CD4-positive, alpha-beta T cell treated with Interleukin-17A for 1 hour (primary cell): ENCODE results near the gene SPACA4.
A peak's percentile ranks its signal among the peaks of the same experiment; 100 is the strongest.
"Not testable (repeated sequence)": the region's sequence is repeated elsewhere in the genome, so short reads cannot be mapped to it uniquely, and the experiment has no call there.

Source experiments
- DNase-seq: peaks from one replicate; pipeline ENCODE4 v3.0.0-alpha.2; 2020

SPACA4 gene, protein sequence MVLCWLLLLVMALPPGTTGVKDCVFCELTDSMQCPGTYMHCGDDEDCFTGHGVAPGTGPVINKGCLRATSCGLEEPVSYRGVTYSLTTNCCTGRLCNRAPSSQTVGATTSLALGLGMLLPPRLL

DNA sequence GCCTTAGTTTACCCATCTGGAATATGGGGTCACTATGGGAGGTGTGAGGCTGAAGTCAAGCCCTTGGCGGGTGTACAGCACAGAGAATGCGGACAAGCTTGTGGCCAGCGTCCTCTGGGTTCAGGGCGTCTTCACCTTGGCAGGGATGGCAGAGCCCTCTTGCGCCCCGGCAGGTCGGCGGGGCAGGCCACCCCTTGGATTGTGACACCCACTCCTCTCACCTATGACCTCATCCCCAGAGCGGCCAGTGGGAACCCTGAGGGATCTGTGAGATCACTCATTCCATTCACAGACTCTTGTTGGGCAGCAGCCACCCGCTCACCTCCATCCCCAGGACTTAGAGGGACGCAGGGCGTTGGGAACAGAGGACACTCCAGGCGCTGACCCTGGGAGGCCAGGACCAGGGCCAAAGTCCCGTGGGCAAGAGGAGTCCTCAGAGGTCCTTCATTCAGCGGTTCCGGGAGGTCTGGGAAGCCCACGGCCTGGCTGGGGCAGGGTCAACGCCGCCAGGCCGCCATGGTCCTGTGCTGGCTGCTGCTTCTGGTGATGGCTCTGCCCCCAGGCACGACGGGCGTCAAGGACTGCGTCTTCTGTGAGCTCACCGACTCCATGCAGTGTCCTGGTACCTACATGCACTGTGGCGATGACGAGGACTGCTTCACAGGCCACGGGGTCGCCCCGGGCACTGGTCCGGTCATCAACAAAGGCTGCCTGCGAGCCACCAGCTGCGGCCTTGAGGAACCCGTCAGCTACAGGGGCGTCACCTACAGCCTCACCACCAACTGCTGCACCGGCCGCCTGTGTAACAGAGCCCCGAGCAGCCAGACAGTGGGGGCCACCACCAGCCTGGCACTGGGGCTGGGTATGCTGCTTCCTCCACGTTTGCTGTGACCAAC lies at the start of gene SPACA4:
SPACA4 (plus strand) TSS at position 280 of the 896 bp plus-strand sequence; CDS start at position 517, 237 bp downstream.
- no peak for DNase-seq

DNA sequence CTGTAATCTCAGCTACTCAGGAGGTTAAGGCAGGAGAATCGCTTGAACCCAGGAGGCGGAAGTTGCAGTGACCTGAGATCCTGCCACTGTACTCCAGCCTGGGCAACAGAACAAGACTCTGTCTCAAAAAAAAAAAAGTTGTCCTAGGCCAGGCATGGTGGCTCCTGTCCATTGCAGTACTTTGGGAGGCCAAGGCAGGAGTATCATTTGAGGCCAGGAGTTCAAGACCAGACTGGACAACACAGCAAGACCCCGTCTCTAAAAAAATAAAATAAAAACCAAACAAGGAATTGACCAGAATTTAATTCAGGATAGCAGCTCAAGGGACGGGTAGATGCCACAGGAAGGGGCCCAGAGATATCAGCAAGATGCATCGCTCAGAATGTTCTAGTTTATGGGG lies 49.7 kb upstream of the SPACA4 start:
- no peak for DNase-seq

DNA sequence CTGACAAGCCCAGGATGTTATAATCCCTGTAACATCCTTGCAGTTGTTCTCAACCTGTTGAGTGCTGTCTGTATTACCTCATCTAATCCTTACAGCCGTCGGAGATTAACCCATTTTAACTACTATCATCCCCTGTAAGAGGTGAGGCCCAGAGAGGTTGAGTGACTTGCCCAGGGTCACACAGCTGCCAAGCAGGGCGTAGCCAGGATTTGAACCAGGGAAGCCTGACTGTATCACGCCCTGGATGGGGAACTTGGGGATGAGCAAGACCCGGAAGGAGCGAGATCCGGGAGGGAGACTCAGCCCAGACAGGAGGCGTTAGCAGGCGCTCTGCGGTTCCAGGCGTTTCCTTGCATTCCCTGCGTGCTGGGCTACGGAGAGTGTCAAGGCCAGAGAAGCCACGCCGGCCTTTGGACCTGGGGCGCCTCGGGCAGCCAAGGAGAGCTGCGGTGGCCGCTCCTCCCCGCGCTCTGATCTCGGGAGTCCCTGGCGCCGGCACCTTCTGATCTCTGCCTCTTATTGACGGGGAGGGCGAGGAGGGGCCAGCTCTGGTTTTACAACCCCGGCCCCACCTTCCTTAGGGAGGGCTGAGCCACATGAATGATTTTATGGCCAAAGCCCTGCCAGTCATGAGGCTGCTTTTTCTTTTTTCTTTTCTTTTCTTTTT lies 48.4 kb upstream of the SPACA4 start:
- DNase-seq, result no peak

DNA sequence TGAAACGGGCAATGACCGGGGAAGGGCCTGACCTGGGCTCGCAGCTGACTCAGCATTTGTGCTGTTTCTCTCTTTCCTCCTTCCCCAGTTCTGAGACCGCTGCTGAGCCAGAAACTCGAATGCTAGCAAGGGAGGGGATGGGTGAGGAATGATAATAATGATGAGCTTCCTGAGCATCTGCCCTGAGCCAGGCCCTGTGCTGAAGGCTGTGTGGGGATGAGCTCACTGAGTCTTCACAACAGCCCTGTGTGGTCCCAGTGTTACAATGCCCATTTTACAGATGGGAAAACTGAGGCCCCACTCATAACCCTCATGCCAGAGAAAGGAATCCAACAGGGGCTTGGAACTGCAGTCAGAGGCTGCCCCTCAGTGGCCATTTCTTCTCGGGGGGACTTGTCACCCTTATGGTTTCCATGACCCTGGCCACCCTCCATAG lies 46.4 kb upstream of the SPACA4 start:
- peak; percentile 19 for DNase-seq

DNA sequence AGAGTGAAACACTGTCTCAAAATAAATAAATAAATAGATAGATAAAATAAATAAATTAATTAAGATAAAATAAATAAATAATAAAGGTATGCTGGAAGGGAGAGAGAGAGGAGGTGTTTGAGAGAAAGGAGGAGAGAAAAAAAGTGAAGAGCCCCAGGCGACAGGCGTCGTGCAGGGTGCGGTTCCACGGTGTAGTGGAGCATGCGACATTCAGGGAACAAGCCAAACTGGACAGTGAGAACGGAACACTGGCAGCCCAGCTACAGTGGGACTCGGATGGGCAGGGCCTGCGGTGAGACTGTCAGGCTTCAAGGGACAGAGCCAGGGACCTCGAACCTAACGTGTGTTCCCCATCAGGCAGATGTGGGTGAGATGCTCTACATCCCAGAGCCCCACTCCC lies 45.1 kb upstream of the SPACA4 start:
- DNase-seq, result no peak

DNA sequence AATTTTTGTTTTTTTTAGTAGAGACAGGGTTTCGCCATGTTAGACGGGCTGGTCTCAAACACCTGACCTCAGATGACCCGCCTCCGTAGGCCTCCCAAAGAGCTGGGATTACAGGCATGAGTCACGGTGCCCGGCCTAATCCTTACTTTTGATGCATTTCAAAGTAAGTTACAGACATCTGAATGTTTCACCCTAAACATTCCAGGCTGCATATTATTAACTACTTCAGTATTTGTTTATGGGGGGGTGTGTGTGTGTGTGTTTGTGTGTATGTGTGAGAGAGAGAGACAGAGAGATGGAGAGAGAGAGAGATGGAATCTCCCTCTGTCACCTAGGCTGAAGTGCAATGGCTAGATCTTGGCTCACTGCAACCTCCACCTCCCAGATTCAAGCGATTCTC lies 41.5 kb upstream of the SPACA4 start:
- no peak for DNase-seq

DNA sequence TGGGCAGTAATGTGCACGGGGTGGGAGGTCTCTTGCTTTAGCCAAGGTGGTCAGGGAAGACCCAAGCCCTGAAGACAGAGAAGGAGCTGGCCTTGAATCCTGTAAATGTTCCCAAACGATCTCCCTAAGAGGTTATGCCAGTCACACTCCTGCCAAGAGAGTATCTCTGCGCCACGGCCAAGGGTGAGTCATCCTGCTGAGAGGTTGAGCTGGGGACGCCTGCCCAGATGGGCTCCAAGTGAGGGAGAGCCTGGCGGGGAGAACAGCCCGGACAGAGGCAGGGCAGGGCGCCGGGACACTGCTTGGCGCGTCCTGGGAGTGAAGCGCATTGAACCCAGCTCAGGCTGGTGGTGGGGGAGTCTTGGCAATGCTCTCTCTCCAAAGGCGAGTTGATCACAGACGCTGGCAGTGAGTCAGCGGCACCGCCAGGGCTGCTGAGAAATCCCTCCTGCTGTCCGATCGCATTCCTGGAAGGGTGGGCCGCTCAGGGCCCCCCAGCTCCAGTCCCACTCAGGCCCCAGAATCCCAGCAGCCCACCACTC lies 38.1 kb upstream of the SPACA4 start:
- DNase-seq, result no peak

DNA sequence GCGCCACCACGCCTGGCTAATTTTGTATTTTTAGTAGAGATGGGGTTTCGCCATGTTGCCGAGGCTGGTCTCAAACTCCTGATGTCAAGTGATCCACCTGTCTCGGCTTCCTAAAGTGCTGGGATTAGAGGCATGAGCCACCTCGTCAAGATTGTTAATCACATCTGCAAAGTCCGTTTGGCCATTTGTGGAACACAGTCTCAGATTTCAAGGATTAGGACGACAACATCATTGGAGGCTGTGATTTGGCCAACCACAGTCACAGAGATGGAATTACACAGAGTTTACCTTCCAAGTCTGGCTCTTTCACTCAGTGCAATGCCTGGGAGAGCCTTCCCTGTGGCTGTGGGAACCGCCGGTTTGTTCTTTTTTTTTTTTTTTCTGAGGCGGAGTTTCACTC lies 36.7 kb upstream of the SPACA4 start:
- no peak for DNase-seq

DNA sequence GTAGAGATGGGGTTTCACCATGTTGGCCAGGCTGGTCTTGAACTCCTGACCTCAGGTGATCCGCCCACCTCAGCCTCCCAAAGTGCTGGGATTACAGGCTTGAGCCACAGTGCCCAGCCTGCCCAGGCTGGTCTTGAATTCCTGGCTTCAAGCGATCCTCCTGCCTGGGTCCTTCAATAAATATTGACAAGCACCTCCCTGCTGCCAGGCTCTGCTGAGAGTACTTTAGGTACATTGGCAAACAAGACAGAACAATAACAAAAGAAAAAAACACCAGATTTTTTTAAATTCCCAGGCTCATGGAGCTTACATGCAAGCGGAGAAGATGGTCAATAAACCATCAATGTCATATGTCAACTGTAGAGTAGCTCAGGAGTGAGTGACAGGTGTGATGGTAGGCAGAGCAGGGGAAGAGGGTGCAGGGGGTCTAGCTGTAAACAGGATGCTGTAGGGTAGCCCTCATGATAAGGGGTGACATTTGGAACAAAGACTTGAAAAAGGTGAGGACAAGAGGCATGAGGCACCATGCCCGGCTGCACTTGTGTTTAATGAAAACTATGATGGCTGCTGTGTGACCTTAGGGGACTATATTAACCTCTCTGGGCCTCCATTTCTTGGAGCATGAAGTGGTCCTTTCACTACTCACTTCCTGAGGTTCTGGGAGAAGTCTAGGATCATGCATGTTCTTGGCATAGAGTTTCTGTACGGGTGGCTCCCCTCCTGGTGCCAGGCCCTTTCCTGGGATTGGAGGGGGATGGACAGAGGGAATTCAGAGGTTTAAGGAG lies 35.0 kb upstream of the SPACA4 start:
- DNase-seq, result no peak

DNA sequence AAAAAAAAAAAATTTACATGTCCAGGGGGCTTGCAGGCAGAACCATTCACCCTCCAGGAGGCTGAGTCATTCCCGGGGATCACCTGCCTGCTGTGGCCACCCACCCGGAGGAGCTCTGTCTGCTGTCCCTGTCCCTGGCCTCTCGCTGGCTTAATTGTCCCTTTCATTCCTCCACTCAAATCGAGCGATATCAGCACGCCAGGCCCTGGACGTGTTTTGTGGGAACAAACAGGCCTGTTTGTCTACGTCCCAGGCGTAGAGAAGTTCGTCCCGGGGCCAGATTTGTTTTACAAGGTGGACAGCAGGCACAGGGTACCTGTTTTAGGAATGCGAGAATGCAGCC lies 33.4 kb upstream of the SPACA4 start:
- no peak for DNase-seq

DNA sequence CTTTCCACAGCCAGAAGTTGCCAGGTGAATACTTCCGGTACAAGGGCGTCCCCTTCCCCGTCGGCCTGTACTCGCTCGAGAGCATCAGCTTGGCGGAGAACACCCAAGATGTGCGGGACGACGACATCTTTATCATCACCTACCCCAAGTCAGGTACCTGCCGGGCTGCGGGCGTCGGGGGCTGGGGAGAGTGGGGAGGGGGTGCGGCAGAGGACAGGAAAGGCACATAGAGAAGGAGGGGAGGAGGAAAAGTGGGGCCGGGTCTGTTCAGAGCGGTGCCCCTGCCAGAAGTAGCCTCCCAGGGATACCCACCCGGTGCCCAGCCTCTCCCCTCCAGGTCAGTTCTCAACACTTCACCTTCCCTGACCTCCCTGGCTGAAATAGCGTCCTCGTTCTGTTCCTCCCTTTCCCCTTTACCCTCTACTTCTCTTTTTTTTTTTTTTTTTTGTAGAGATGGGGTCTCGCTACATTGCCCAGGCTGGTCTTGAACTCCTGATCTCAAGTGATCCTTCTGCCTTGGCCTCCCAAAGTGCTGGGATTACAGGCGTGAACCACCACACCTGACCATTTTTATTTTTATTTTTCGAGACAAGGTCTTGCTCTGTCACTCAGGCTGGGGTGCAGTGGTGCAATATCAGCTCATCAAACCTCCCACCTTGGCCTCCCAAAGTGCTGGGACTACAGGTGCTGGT lies 30.5 kb upstream of the SPACA4 start:
- DNase-seq, result no peak

DNA sequence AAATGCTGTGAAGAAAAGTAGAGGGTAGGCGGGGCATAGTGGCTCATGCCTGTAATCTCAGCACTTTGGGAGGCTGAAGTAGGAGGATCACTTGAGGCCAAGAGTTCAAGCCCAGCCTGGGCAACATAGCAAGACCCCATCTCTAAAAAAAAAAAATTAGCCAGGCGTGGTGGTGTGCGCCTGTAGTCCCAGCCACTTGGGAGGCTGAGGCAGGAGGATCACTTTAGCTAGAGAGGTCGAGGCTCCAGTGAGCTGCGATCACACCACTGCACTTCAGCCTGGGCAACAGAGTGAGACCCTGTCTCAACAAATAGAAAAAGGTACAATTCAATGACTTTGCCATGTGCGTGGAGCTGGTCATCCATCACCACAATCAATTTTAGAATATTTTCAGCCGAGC lies 28.6 kb upstream of the SPACA4 start:
- DNase-seq, result not testable (repeated sequence)

DNA sequence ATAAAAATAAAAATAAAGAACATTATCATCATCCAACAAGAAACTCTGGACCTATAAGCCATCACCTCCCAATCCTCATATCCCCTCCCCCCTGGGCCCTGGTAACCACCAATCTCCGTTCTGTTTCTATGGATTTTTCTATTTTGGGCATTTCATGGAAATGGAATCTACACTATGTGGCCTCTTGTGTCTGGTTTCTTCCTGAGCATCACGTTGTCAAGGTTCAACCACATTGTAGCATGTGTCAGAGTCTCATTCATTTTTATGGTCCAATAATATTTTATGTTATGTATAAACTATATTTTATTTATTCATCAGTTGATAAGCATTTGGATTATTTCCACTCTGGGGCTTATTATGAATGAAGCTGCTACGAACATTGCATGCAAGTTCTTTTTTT lies 27.7 kb upstream of the SPACA4 start:
- no peak for DNase-seq

DNA sequence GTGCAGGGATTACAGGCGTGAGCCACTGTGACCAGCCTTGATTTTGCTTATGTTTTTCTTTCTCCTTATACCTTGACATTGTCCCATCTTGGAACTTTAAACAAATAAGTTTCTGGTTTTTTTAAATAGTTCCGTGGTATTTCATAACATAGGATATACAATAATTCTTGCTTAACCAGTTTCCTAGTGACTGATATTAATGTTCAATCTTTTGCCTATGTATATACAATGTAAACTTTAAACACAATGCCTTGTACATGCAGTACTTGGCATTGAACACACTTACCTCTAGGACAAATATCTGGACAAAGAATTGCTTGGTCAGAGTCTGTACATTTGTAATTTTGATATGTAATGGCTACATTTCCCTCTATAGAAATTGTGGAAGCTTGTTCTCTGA lies 24.4 kb upstream of the SPACA4 start:
- DNase-seq, result no peak

DNA sequence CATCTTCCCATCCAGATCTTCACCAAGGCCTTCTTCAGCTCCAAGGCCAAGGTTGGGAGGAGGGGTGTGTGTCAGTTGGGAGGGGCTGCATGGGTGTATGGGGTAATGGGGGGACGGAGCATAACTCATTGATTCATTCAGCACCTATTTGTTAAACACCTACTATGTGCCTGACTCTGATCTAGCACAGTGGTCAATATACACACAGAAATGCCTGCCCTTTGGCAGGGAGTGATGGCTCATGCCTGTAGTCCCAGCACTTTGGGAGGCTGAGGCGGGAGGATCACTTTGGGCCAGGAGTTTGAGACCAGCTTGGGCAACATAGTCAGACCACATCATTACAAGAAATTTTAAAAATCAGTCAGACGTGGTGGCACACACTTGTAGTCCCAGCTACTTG lies 19.2 kb upstream of the SPACA4 start:
- no peak for DNase-seq

DNA sequence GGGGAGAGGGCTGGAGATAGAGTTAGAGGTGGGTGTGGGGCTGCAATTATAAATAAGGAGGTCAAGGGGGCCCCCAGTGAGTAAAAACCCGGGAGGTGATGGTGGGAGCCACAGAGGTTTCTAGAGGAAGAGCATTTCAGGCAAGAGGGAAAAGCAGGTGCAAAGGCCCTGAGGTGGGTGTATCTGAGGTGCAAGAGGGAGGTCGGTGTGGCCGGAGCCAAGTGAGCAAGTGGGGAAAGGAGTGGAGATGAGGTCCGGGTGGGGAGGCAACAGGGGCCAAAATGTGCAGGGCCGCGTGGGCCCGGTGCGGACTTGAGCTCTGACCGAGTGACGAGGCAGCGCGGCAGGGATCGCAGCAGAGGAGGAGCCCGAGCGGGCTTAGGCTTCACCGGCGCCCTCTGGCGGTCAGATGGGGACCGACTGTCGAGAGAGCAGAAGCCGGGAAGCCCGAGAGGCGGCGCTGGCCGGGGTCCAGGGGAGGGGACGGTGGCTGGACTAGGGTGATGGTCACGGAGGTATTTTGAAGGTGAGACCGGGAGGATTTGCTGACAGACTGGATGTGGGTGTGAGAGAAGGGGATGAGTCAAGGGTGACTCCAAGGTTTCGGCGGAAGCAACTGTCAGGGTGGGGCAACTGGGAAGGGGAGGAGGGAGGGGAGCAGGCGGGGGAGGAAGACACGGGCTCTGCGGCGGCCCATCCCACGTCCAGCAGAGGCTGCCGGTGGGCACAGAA lies 17.7 kb upstream of the SPACA4 start:
- DNase-seq, result peak; percentile 86

DNA sequence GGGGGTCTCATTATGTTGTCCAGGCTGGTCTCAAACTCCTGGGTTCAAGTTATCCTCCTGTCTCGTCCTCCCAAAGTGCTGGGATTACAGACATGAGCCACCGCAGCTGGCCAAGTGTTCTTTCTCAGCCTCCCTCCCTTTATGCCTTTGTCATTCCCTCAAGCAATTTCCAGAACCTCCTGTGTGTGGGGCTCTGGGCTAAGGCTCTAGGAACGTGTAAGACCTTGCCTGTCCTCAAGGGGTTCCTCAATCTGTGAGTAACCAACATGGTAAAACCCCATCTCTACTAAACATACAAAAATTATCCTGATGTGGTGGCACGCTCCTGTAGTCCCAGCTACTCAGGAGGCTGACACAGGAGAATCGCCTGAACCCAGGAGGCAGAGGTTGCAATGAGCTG lies 15.5 kb upstream of the SPACA4 start:
- no peak for DNase-seq

DNA sequence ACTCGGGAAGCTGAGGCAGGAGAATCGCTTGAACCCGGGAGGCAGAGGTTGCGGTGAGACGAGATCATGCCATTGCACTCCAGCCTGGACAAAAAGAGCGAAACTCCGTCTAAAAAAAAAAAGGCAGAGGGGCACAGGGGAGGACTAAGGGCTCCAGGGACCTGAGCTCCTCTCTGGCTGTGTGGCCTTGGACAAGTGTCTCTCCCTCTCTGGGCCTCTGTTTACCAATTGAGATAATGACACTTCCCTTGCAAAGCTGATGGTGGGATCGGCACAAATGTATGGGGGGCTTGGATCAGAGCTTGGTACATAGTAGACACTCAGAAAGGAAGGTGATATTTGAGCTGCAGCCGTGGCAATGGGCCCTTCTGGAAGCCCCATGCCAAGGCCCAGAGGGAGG lies 11.4 kb upstream of the SPACA4 start:
- no peak for DNase-seq

DNA sequence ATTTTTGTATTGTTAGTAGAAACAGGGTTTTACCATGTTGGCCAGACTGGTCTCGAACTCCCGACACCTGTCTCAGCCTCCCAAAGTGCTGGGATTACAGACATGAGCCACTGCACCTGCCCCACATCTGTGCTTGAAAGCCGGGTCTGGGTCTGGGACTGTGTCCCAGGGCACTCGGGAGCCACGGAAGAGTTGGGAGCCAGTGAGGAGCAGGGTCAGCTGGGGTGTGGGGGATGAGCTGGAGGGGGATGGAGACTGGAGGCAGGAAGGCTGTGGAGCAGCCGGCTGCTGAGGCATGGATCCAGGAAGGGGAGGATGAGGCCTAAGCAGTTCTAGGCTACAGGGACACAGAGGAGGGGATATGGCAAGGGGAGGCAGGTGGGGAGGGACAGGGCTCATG lies 10.7 kb upstream of the SPACA4 start:
- no peak for DNase-seq

DNA sequence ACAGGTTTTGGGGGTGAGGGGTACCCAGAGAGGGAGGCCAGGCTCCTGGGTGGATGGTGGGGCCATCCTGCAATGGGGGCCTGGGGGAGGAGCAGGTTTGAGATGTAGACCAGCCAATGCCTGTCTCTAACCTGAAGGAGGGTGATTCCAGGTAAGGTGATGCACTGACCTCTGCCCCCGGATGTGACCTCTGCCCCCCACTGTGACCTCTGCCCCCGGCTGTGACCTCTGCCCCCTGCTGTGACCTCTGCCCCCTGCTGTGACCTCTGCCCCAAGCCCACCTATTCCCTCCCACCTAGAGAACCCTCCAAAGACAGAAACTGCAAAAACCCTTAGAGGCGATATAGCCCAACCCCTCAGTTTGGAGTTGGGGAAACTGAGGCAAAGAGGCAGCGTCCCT lies 10.3 kb upstream of the SPACA4 start:
- no peak for DNase-seq

DNA sequence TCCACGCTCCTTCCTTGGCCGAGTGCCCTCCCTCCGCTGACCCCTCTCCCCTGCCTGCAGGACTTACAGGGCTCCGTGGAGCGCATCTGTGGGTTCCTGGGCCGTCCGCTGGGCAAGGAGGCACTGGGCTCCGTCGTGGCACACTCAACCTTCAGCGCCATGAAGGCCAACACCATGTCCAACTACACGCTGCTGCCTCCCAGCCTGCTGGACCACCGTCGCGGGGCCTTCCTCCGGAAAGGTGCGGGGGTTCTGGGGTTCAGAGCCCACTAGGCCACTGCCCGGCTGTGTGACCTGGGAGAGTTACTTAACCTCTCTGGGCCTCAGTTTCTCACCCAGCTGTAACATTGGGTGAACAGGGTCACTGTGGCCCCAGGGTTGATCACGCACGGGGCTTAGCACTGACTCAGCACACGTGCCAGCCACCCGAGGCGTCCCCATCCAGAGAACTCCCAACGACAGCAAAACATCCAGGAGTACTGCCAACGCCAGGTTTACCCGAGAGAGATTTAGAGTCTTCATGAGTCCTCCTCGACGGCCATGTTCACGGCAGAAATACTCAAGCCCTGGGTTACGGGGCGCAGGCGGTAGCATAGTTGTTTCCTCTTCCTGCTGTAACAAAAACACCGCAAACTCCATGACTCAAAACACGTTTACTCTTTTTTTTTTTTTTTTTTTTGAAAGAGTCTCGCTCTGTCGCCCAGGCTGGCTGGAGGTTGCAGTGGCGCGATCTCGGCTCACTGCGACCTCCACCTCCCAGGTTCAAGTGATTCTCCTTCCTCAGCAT lies 9.7 kb upstream of the SPACA4 start:
- DNase-seq, result peak; percentile 73
